ENCODE measurements around the gene LNX2. TPM values are rescaled to one million over a fixed set of nuclear protein-coding genes. Genes with fewer than 3 reads are reported as not detected.

The LNX2 gene
- total RNA-seq, 1 experiment from 2014 or later: 12.1 TPM

GRCh38 chr13:27621116-27621365 lies 712 bp upstream of the LNX2 start (continued):
- TF ChIP-seq ATF3 (IDR thresholded peaks at IDR 0.05): no peak
- TF ChIP-seq SRF (IDR thresholded peaks at IDR 0.05; ENCODE audit: low read depth): no peak
- no peak for TF ChIP-seq SP1 (IDR thresholded peaks at IDR 0.05; ENCODE audit: low read depth)
- no peak for TF ChIP-seq FOSL1 (IDR thresholded peaks at IDR 0.05; ENCODE audit: low read depth)
- TF ChIP-seq MAX (IDR thresholded peaks at IDR 0.05): no peak

- POLR2A ChIA-PET: interaction anchor here (0.8 to 1.9 kb wide), 7 partner anchors 9 to 87 kb away, joined by 3 to 11 read pairs (median 4); no protein-coding TSS in a partner anchor
- Histone ChIP-seq H3K79me2 (ENCODE audit: insufficient read depth, low read length) (peaks cover 82% of the 10 kb centered on the region), H3K36me3 (ENCODE audit: control insufficient read depth in 1 of 2, insufficient read depth in 2 of 2, low read length in 2 of 2) (peaks cover 6 to 23% of the 10 kb centered on the region in 2 experiments; a peak in 3 of 4 replicates), H3K4me1 (ENCODE audit: control insufficient read depth in 1 of 2, insufficient read depth in 2 of 2, low read length in 2 of 2) (peaks cover 12 to 23% of the 10 kb centered on the region in 2 experiments), H3K4me2 (ENCODE audit: low read length) (peak overlapping the region; percentile 91), H4K20me1 (ENCODE audit: insufficient read depth) (peaks cover 1% of the 10 kb centered on the region; the same call in 1 of the 2 replicates), H3K9me2 (ENCODE audit: insufficient read depth) (no peaks in the 10 kb centered on the region), H3K4me3 (replicated peaks in 1 of 2; ENCODE audit: low read depth in 1 of 2, low read length in 2 of 2) (peak overlapping the region; percentile 85 to 96), H3K27ac (ENCODE audit: low read depth, low read length) (peak overlapping the region; percentile 99), H3K27me3 (ENCODE audit: insufficient read depth, low read length) (no peaks in the 10 kb centered on the region), H3K9me3 (ENCODE audit: control insufficient read depth in 1 of 2, insufficient read depth in 1 of 2, low read depth in 1 of 2, low read length in 2 of 2) (0 out of 4 replicates have a peak, but pooled peaks cover 0 to under 1% of the 10 kb centered on the region in 2 experiments), H3K9ac (ENCODE audit: low read length) (peak overlapping the region; percentile 97), H2AFZ (ENCODE audit: low read depth, low read length, poor library complexity, severe bottlenecking) (no peak overlapping the region)
- RAD21 ChIA-PET (ENCODE audit: low non-redundant PET in 1 of 2, low total read pairs in 2 of 2, uncharacterized antibody in 2 of 2, unreplicated experiment in 2 of 2): interaction anchor here in 1 of 2 experiments (0.7 kb wide), 1 partner anchor 18 kb away, joined by 4 read pairs; no protein-coding TSS in a partner anchor
- CTCF ChIA-PET: interaction anchor here (1.3 to 2.8 kb wide), 2 partner anchors 10 to 87 kb away, joined by 3 to 9 read pairs; no protein-coding TSS in a partner anchor
- no TSS peak for BruUV-seq (replicated peaks)
- intact Hi-C loops (cut with micrococcal nuclease): loop anchor here (5.0 to 10.0 kb wide), 2 partner anchors 168 to 225 kb away; partner anchors contain the start of gene MTIF3
- TF ChIP-seq ZNF274 (IDR thresholded peaks at IDR 0.05; ENCODE audit: low read depth, low read length): no peak
- TF ChIP-seq CTCF (IDR thresholded peaks at IDR 0.05 in 2 of 3, conservative IDR thresholded peaks at IDR 0.05 in 1 of 3; ENCODE audit: borderline replicate concordance in 1 of 3, insufficient read depth in 1 of 3, low read depth in 2 of 3, low read length in 2 of 3): peak in 1 of 3 experiments; percentile 13; a peak in 1 of 6 replicates
- ATAC-seq (peak; percentile 39), DNase-seq (ENCODE audit: low read depth, low spot score) (no peak)
These were observed 477 bp downstream of the LNX2 start for GRCh38 chr13:27619728-27620376.
